Loucy (cell line): ENCODE data around the gene VSIG10.

Source experiments
- EZH2phosphoT487 ChIP-seq: fragments of 200-600 bp; IDR thresholded peaks from 2 replicates; pipeline ENCODE4 v1.6.1; 2018; ENCODE audit warnings: antibody characterized with exemption, mild to moderate bottlenecking, moderate library complexity, borderline replicate concordance
- TF ChIP-seq, protein P1 (sequence below): fragments of 200-600 bp; sonication (generic); conservative IDR thresholded peaks from 2 replicates; pipeline ENCODE4 v1.5.1; 2014; ENCODE audit warnings: mild to moderate bottlenecking, antibody characterized with exemption, low read length

DNA sequence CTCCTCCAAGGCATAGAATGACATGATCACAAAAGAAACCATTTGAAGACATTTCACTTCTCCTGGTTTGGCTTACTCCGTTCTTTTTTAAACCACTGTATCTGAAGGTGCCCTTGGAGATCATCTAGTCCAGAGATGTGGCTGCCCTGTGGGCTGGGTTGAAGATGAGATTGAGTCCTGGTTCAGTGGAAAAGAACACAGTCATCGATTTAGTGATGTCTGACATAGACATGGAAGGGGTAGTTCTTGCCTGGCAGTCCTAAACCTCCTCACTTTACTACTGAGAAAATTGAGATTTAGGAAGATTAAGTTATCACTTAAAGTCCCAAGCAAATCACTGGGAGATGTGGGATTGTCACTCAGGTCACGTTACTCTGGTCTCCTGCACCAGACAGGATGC, 2.8 kb downstream of the VSIG10 start:
- TF ChIP-seq, protein P1, sequence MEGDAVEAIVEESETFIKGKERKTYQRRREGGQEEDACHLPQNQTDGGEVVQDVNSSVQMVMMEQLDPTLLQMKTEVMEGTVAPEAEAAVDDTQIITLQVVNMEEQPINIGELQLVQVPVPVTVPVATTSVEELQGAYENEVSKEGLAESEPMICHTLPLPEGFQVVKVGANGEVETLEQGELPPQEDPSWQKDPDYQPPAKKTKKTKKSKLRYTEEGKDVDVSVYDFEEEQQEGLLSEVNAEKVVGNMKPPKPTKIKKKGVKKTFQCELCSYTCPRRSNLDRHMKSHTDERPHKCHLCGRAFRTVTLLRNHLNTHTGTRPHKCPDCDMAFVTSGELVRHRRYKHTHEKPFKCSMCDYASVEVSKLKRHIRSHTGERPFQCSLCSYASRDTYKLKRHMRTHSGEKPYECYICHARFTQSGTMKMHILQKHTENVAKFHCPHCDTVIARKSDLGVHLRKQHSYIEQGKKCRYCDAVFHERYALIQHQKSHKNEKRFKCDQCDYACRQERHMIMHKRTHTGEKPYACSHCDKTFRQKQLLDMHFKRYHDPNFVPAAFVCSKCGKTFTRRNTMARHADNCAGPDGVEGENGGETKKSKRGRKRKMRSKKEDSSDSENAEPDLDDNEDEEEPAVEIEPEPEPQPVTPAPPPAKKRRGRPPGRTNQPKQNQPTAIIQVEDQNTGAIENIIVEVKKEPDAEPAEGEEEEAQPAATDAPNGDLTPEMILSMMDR, result no peak
- no peak for TF ChIP-seq EZH2phosphoT487
